GM10248 (cell line): ENCODE measurements around the gene EPHB6.

Experiments
- CTCF ChIA-PET: fragments of 300-600 bp; sonication (Branson Sonifier 250); formaldehyde crosslinking; extraction: SDS; loops from one replicate; lab custom pipeline; 2021; ENCODE audit warnings: antibody characterized with exemption; lab: Yijun Ruan, JAX
- POLR2A ChIA-PET: fragments of 350-650 bp; sonication (Branson Sonifier 250); formaldehyde crosslinking; extraction: SDS; loops from one replicate; lab custom pipeline; 2020; ENCODE audit warnings: antibody characterized with exemption; lab: Yijun Ruan, JAX
- DNase-seq: peaks from one replicate; pipeline ENCODE4 v3.0.0; 2012; ENCODE audit errors: extremely low spot score
- TF ChIP-seq, protein P1 (sequence below): IDR thresholded peaks from 2 replicates; pipeline ENCODE4 v1.5.1; 2012; ENCODE audit warnings: mild to moderate bottlenecking, low read depth; ENCODE audit errors: extremely low read depth, missing control alignments, control extremely low read depth

EPHB6 gene

GRCh38 chr7:142906643-142907042, 51.8 kb downstream of the EPHB6 start:
- CTCF ChIA-PET = interaction anchor here (1.3 kb wide), 1 partner anchor 13 kb away, joined by 3 read pairs; no protein-coding TSS in a partner anchor
- POLR2A ChIA-PET = no interaction called here
- TF ChIP-seq, protein P1, sequence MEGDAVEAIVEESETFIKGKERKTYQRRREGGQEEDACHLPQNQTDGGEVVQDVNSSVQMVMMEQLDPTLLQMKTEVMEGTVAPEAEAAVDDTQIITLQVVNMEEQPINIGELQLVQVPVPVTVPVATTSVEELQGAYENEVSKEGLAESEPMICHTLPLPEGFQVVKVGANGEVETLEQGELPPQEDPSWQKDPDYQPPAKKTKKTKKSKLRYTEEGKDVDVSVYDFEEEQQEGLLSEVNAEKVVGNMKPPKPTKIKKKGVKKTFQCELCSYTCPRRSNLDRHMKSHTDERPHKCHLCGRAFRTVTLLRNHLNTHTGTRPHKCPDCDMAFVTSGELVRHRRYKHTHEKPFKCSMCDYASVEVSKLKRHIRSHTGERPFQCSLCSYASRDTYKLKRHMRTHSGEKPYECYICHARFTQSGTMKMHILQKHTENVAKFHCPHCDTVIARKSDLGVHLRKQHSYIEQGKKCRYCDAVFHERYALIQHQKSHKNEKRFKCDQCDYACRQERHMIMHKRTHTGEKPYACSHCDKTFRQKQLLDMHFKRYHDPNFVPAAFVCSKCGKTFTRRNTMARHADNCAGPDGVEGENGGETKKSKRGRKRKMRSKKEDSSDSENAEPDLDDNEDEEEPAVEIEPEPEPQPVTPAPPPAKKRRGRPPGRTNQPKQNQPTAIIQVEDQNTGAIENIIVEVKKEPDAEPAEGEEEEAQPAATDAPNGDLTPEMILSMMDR = no peak
- no peak for DNase-seq

DNA sequence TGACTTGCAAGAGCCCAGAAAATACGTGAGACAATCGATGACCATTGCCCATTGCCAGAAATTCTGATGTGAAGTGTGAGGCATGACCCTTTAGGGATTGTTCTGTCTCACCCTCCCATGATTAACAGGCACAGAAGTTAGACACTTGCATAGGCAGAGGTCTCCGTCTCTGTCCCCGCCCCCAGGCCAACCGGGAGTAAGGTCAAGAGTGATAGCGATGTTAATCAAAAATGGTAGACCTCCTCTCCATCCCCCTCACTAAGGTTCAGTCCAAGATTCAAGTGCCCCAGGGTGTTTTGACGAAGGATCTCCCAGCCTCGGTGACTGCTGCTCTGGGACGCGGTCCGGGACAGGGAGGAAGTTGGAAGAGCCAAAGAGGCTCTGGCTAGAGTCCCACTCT, 53.4 kb downstream of the EPHB6 start:
- TF ChIP-seq, protein P1 = no peak
- POLR2A ChIA-PET = no interaction called here
- CTCF ChIA-PET = no interaction called here
- no peak for DNase-seq

DNA sequence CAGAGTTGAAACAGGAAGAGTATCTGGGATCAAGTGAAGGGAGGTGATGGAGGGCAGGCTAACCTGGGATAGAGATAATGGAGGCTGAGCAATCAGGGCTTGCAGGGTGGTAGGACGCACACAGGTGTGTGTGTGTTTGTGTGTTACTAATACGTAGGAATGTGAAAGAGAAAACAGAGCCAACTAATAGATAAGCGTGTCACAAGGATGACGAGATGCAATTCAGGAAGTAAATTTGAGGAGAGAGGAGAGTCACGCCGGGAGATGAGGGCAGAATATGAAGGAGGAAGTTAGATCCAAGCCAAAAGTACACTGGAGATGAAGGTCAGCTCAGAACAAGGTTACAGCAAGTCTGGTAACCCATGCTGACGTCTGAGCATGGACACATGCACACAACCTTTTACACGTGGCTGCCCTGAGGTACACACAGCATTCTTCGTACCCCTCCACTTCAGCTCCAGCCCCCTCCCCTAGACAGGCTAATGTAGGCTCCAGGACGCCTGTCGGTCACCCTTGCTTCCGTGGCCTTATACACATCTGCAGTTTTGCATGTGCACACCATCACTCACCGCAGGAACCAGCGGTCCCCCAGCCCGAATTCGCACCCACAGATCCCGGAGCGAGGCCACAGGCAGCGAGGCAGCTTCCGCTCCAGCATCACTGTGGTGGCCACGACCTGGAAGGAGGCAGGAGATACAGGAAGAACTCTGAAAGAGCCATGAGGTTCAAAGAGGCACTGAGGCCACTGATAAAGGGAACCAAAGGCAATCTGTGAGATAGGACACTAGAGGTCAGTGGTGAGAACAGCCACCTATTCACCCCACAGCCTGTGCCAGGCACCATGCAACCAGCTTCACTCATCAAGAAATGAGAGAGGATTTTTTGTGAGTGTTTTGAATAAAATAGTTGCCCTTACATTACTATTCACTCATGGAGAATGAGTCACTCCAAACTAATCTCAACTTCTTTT, 54.3 kb downstream of the EPHB6 start:
- ChIA-PET CTCF (interaction anchor here (0.6 to 1.7 kb wide), 8 partner anchors 8 to 331 kb away, joined by 3 to 4 read pairs (median 3); no protein-coding TSS in a partner anchor), POLR2A (no interaction called here)
- DNase-seq = peak; percentile 40
- TF ChIP-seq, protein P1 = peak; percentile 21

- no peak for DNase-seq
- CTCF ChIA-PET = interaction anchor here (0.6 to 1.7 kb wide), 8 partner anchors 8 to 507 kb away, joined by 3 to 4 read pairs (median 3); no protein-coding TSS in a partner anchor
- POLR2A ChIA-PET = no interaction called here
- TF ChIP-seq, protein P1 = no peak
Observed at GRCh38 chr7:142910031-142910433, 55.2 kb downstream of the EPHB6 start.

- TF ChIP-seq, protein P1 = no peak
- DNase-seq = no peak
- ChIA-PET POLR2A (no interaction called here), CTCF (interaction anchor here (0.7 to 1.7 kb wide), 6 partner anchors 8 to 507 kb away, joined by 3 to 4 read pairs (median 3); no protein-coding TSS in a partner anchor)
Observed at GRCh38 chr7:142910481-142910880, 55.6 kb downstream of the EPHB6 start.

- no peak for DNase-seq
- TF ChIP-seq, protein P1 = no peak
- POLR2A ChIA-PET = no interaction called here
- CTCF ChIA-PET = no interaction called here
Observed at GRCh38 chr7:142913051-142913450, 58.2 kb downstream of the EPHB6 start.
